Measurements from ENCODE around the gene UBA1.

The UBA1 gene

DNA sequence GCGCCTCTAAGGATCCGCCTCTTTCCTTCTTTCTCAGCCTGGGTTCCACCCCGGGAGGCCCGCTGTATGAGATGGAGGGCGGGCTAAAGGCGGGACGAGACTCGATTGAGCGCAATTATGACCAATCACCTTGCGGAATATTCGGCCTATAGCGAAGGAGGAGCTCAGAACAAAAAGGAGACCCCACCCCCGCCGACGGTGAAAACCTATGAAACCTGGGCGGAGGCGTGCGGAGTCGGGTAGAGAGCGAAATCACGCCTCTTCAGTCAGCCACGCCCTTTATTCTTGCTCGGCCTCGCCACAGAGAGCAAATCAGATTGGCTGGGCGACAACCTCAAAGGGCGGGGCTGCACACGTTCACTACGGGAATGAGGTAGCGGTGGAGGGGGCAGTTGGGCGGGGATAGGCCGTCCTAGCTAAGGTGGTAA is 24.2 kb downstream of the UBA1 start:
- H3K4me3 ChIP-seq (replicated peaks; ENCODE audit: insufficient read depth, low read length), result peak overlapping the region; percentile 71
- peak overlapping the region; percentile 99 for H3K27ac ChIP-seq (replicated peaks)
- H3K27me3 ChIP-seq (ENCODE audit: insufficient read depth, poor library complexity, severe bottlenecking), result no peaks in the 10 kb centered on the region
- DNase-seq (ENCODE audit: low read depth in 1 of 2, low spot score in 1 of 2), result peak; percentile 92 to 99
- TF ChIP-seq POLR2AphosphoS5 (IDR thresholded peaks at IDR 0.05; ENCODE audit: low read depth) (no peak; the same call in 1 of the 2 replicates), GABPA (IDR thresholded peaks at IDR 0.05; ENCODE audit: low read depth) (no peak), SPI1 (IDR thresholded peaks at IDR 0.05; ENCODE audit: borderline replicate concordance, low read depth) (no peak)
- TF ChIP-seq, protein P1, sequence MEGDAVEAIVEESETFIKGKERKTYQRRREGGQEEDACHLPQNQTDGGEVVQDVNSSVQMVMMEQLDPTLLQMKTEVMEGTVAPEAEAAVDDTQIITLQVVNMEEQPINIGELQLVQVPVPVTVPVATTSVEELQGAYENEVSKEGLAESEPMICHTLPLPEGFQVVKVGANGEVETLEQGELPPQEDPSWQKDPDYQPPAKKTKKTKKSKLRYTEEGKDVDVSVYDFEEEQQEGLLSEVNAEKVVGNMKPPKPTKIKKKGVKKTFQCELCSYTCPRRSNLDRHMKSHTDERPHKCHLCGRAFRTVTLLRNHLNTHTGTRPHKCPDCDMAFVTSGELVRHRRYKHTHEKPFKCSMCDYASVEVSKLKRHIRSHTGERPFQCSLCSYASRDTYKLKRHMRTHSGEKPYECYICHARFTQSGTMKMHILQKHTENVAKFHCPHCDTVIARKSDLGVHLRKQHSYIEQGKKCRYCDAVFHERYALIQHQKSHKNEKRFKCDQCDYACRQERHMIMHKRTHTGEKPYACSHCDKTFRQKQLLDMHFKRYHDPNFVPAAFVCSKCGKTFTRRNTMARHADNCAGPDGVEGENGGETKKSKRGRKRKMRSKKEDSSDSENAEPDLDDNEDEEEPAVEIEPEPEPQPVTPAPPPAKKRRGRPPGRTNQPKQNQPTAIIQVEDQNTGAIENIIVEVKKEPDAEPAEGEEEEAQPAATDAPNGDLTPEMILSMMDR (IDR thresholded peaks at IDR 0.05; ENCODE audit: insufficient read depth, low read length), result no peak
- TF ChIP-seq, protein P2, sequence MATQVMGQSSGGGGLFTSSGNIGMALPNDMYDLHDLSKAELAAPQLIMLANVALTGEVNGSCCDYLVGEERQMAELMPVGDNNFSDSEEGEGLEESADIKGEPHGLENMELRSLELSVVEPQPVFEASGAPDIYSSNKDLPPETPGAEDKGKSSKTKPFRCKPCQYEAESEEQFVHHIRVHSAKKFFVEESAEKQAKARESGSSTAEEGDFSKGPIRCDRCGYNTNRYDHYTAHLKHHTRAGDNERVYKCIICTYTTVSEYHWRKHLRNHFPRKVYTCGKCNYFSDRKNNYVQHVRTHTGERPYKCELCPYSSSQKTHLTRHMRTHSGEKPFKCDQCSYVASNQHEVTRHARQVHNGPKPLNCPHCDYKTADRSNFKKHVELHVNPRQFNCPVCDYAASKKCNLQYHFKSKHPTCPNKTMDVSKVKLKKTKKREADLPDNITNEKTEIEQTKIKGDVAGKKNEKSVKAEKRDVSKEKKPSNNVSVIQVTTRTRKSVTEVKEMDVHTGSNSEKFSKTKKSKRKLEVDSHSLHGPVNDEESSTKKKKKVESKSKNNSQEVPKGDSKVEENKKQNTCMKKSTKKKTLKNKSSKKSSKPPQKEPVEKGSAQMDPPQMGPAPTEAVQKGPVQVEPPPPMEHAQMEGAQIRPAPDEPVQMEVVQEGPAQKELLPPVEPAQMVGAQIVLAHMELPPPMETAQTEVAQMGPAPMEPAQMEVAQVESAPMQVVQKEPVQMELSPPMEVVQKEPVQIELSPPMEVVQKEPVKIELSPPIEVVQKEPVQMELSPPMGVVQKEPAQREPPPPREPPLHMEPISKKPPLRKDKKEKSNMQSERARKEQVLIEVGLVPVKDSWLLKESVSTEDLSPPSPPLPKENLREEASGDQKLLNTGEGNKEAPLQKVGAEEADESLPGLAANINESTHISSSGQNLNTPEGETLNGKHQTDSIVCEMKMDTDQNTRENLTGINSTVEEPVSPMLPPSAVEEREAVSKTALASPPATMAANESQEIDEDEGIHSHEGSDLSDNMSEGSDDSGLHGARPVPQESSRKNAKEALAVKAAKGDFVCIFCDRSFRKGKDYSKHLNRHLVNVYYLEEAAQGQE (IDR thresholded peaks at IDR 0.05; ENCODE audit: insufficient replicate concordance, low read depth), result no peak

DNA sequence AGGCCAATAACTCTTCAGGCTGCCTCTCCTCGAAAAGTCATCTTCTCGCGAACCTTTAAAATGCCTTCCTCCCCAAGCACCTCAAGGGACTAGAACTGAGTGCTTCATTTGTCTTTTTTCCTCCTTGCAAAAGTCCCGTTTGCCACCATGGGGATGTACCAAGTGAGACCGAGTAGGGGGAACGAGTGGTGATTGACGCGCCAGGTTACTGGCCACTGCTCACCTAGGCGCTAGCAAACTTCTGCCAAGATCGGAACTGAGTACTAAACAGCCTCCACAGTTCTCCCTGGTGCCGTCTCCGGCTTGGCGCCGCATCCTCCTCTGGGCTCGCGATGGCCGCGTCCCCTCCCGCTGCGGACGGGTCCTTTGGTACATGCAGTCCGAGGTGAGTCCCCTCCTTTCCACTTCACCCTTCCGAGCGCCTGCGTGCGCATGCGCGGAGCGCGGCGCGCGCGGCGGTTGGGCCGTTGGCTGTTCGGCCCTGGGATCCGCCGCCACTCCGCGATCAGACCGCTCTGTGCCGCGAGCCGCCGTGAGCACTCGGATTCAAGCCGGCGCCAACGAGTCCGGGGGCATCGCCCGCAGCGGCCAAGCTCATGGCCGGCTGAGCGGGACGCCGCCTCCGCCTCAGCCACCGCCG is 24.8 kb downstream of the UBA1 start, which contains the start of gene CDK16:
CDK16 (plus strand) TSS at position 402 of the 640 bp plus-strand sequence. CDS start 4,877 bp downstream, outside the sequence.
- Histone ChIP-seq H3K27me3 (ENCODE audit: insufficient read depth, poor library complexity, severe bottlenecking) (no peaks in the 10 kb centered on the region), H3K4me3 (replicated peaks; ENCODE audit: insufficient read depth, low read length) (peak within 1 kb of the TSS; percentile 71), H3K27ac (replicated peaks) (peak within 1 kb of the TSS; percentile 99)
- DNase-seq (ENCODE audit: low read depth in 1 of 2, low spot score in 1 of 2), result peak; percentile 68 to 82
- TF ChIP-seq, protein P2 (IDR thresholded peaks at IDR 0.05; ENCODE audit: insufficient replicate concordance, low read depth), result peak; percentile 35
- TF ChIP-seq, protein P1 (IDR thresholded peaks at IDR 0.05; ENCODE audit: insufficient read depth, low read length), result no peak
- TF ChIP-seq POLR2AphosphoS5 (IDR thresholded peaks at IDR 0.05; ENCODE audit: low read depth) (peak; percentile 53; the same call in 1 of the 2 replicates), SPI1 (IDR thresholded peaks at IDR 0.05; ENCODE audit: borderline replicate concordance, low read depth) (no peak), GABPA (IDR thresholded peaks at IDR 0.05; ENCODE audit: low read depth) (no peak)

DNA sequence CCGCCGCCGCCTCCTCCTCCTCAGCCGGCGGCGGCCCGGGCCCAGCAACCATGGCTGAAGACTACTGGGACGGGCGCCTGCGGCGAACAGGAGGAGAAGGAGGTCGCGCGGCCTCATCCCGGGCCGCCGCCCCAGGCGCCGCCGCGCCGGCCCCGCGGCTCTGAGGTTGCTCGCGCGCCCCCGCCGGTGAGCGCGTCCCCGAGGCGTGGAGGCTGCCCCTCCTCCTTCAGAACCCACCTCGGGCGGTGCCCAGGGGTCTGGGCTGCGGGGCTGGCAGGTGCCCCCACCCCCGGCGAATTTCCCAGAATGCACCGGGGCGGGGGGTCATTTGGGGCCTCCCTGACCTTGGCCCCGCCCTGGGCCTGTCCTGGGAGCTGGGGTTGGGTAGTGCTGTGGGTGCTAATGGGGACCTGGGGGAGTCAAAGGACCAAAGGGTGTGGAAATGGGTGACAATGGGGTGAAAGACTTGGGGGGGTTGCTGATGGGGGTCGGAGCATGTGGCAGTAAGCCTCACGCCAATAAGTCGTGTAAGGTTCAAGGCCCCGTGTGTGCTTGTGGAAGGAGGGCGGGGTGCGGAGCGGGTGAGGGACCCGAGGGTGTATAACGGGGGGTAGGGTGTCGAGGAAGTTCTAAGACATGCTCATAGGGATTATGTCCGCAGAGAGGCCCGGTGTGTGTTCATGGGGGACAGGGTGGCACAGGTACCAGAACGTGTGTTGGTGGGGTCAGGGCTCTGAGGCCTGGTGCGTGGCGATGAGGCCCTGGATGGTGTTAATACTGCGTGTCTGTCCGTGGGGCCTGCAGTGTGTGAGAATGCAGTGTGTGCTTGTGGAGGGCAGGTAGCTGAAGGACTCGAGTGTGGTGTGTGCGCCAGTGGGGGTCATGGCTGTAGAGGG is 25.5 kb downstream of the UBA1 start:
- Histone ChIP-seq H3K27ac (replicated peaks) (peak overlapping the region; percentile 99), H3K27me3 (ENCODE audit: insufficient read depth, poor library complexity, severe bottlenecking) (no peaks in the 10 kb centered on the region), H3K4me3 (replicated peaks; ENCODE audit: insufficient read depth, low read length) (peak overlapping the region; percentile 71)
- TF ChIP-seq, protein P1 (IDR thresholded peaks at IDR 0.05; ENCODE audit: insufficient read depth, low read length), result no peak
- TF ChIP-seq, protein P2 (IDR thresholded peaks at IDR 0.05; ENCODE audit: insufficient replicate concordance, low read depth), result no peak
- TF ChIP-seq GABPA (IDR thresholded peaks at IDR 0.05; ENCODE audit: low read depth), result no peak
- TF ChIP-seq POLR2AphosphoS5 (IDR thresholded peaks at IDR 0.05; ENCODE audit: low read depth), result no peak
- no peak for TF ChIP-seq SPI1 (IDR thresholded peaks at IDR 0.05; ENCODE audit: borderline replicate concordance, low read depth)
- DNase-seq (ENCODE audit: low read depth in 1 of 2, low spot score in 1 of 2), result peak in 1 of 2 experiments; percentile 25

Data from HL-60 (cell line).